Measurements from ENCODE around the gene C11orf97.

C11orf97 gene

DNA sequence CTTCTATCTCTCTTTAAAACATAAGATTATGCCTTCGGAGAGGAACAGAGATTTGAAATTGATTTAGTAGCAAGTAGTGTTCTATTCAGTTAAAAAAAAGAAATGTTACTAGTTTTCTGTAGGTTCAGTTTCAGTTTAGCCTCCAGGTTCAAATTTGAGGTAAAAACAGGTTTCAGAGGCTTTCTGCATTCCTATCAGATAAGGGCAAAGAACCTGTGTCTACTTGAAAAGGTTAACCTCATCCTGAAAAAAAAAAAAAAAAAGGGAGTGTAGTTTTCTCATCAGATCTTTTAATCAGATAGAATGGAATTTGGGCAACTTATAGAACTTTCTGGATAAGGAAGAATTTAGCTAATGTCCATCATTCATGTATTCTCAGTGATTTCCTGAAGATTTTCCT, 12.1 kb downstream of the C11orf97 start:
- Histone ChIP-seq H3K4me3 (ENCODE audit: insufficient read depth, low read depth, low read length, poor library complexity, severe bottlenecking) (no peak overlapping the region), H3K27me3 (replicated peaks; ENCODE audit: control insufficient read depth, insufficient read depth, low read length, poor library complexity, severe bottlenecking) (no peaks in the 10 kb centered on the region), H3K27ac (ENCODE audit: insufficient read depth, low read length, poor library complexity, severe bottlenecking) (no peak overlapping the region), H3K36me3 (ENCODE audit: control insufficient read depth, insufficient read depth, low read length) (no peaks in the 10 kb centered on the region), H3K9me3 (ENCODE audit: control insufficient read depth, low read length) (no peaks in the 10 kb centered on the region), H3K4me1 (ENCODE audit: control insufficient read depth, insufficient read depth, low read length, poor library complexity, severe bottlenecking) (no peaks in the 10 kb centered on the region)
- DNase-seq = no peak

- Histone ChIP-seq H3K27me3 (replicated peaks; ENCODE audit: control insufficient read depth, insufficient read depth, low read length, poor library complexity, severe bottlenecking) (no peaks in the 10 kb centered on the region), H3K36me3 (ENCODE audit: control insufficient read depth, insufficient read depth, low read length) (no peaks in the 10 kb centered on the region), H3K4me1 (ENCODE audit: control insufficient read depth, insufficient read depth, low read length, poor library complexity, severe bottlenecking) (no peaks in the 10 kb centered on the region), H3K4me3 (ENCODE audit: insufficient read depth, low read depth, low read length, poor library complexity, severe bottlenecking) (no peak overlapping the region), H3K9me3 (ENCODE audit: control insufficient read depth, low read length) (no peaks in the 10 kb centered on the region), H3K27ac (ENCODE audit: insufficient read depth, low read length, poor library complexity, severe bottlenecking) (no peak overlapping the region)
- no peak for DNase-seq
Observed at GRCh38 chr11:94525546-94526324, 13.5 kb downstream of the C11orf97 start.

GRCh38 chr11:94526645-94527438, 14.6 kb downstream of the C11orf97 start:
- Histone ChIP-seq H3K9me3 (ENCODE audit: control insufficient read depth, low read length) (no peaks in the 10 kb centered on the region), H3K27me3 (replicated peaks; ENCODE audit: control insufficient read depth, insufficient read depth, low read length, poor library complexity, severe bottlenecking) (no peaks in the 10 kb centered on the region), H3K4me1 (ENCODE audit: control insufficient read depth, insufficient read depth, low read length, poor library complexity, severe bottlenecking) (no peaks in the 10 kb centered on the region), H3K4me3 (ENCODE audit: insufficient read depth, low read depth, low read length, poor library complexity, severe bottlenecking) (no peak overlapping the region), H3K27ac (ENCODE audit: insufficient read depth, low read length, poor library complexity, severe bottlenecking) (no peak overlapping the region), H3K36me3 (ENCODE audit: control insufficient read depth, insufficient read depth, low read length) (no peaks in the 10 kb centered on the region)
- DNase-seq = no peak

- no peak for DNase-seq
- H3K36me3 ChIP-seq (ENCODE audit: control insufficient read depth, insufficient read depth, low read length) = no peaks in the 10 kb centered on the region
- no peak overlapping the region for H3K27ac ChIP-seq (ENCODE audit: insufficient read depth, low read length, poor library complexity, severe bottlenecking)
- H3K27me3 ChIP-seq (replicated peaks; ENCODE audit: control insufficient read depth, insufficient read depth, low read length, poor library complexity, severe bottlenecking) = no peaks in the 10 kb centered on the region
- H3K4me3 ChIP-seq (ENCODE audit: insufficient read depth, low read depth, low read length, poor library complexity, severe bottlenecking) = no peak overlapping the region
- no peaks in the 10 kb centered on the region for H3K9me3 ChIP-seq (ENCODE audit: control insufficient read depth, low read length)
- H3K4me1 ChIP-seq (ENCODE audit: control insufficient read depth, insufficient read depth, low read length, poor library complexity, severe bottlenecking) = no peaks in the 10 kb centered on the region
Observed at GRCh38 chr11:94528551-94528950, 16.3 kb downstream of the C11orf97 start.

DNA sequence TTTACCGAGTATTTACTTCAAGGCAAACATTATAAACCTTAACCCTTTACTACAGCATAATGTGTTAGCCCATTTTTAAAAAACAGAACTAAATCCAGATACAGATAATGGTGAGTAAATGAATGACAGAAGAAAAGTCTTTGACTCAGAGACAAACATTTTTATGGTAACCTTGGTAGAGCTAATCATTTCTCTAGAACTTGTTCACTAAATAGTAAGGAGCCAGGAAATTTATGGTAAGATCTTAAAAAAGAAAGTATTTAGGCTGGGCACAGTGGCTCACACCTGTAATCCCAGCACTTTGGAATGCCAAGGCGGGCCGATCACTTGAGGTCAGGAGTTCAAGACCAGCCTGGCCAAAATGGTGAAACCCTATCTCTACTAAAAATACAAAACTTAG, 19.9 kb downstream of the C11orf97 start:
- no peaks in the 10 kb centered on the region for H3K27me3 ChIP-seq (replicated peaks; ENCODE audit: control insufficient read depth, insufficient read depth, low read length, poor library complexity, severe bottlenecking)
- DNase-seq = no peak
- H3K36me3 ChIP-seq (ENCODE audit: control insufficient read depth, insufficient read depth, low read length) = no peaks in the 10 kb centered on the region
- no peaks in the 10 kb centered on the region for H3K4me1 ChIP-seq (ENCODE audit: control insufficient read depth, insufficient read depth, low read length, poor library complexity, severe bottlenecking)
- no peak overlapping the region for H3K27ac ChIP-seq (ENCODE audit: insufficient read depth, low read length, poor library complexity, severe bottlenecking)
- no peaks in the 10 kb centered on the region for H3K9me3 ChIP-seq (ENCODE audit: control insufficient read depth, low read length)
- H3K4me3 ChIP-seq (ENCODE audit: insufficient read depth, low read depth, low read length, poor library complexity, severe bottlenecking) = no peak overlapping the region

GRCh38 chr11:94533206-94533605, 20.9 kb downstream of the C11orf97 start:
- H3K27me3 ChIP-seq (replicated peaks; ENCODE audit: control insufficient read depth, insufficient read depth, low read length, poor library complexity, severe bottlenecking) = no peaks in the 10 kb centered on the region
- no peak overlapping the region for H3K27ac ChIP-seq (ENCODE audit: insufficient read depth, low read length, poor library complexity, severe bottlenecking)
- H3K4me1 ChIP-seq (ENCODE audit: control insufficient read depth, insufficient read depth, low read length, poor library complexity, severe bottlenecking) = no peaks in the 10 kb centered on the region
- no peaks in the 10 kb centered on the region for H3K9me3 ChIP-seq (ENCODE audit: control insufficient read depth, low read length)
- H3K36me3 ChIP-seq (ENCODE audit: control insufficient read depth, insufficient read depth, low read length) = no peaks in the 10 kb centered on the region
- DNase-seq = no peak
- no peak overlapping the region for H3K4me3 ChIP-seq (ENCODE audit: insufficient read depth, low read depth, low read length, poor library complexity, severe bottlenecking)

GRCh38 chr11:94533696-94534630, 21.7 kb downstream of the C11orf97 start:
- Histone ChIP-seq H3K4me1 (ENCODE audit: control insufficient read depth, insufficient read depth, low read length, poor library complexity, severe bottlenecking) (no peaks in the 10 kb centered on the region), H3K36me3 (ENCODE audit: control insufficient read depth, insufficient read depth, low read length) (no peaks in the 10 kb centered on the region), H3K9me3 (ENCODE audit: control insufficient read depth, low read length) (no peaks in the 10 kb centered on the region), H3K4me3 (ENCODE audit: insufficient read depth, low read depth, low read length, poor library complexity, severe bottlenecking) (no peak overlapping the region), H3K27me3 (replicated peaks; ENCODE audit: control insufficient read depth, insufficient read depth, low read length, poor library complexity, severe bottlenecking) (no peaks in the 10 kb centered on the region), H3K27ac (ENCODE audit: insufficient read depth, low read length, poor library complexity, severe bottlenecking) (no peak overlapping the region)
- DNase-seq = no peak

DNA sequence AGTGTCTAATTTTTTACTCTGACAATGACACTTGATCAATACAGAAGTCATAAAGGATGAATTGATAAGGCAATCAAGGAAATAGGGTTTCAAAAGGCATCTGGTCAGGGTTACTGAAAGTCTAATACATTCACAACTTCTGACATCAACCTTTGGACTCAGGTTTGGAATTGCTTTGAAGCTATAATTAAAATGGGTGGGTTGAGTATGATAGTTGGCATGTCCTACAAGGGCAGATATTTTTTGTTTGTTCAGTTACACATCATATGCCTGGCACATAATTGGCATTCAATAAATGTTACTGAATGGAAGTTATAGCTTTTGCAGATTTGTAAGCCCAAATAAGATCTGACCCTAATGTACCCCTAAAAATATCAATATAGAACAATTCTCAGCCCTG, 24.1 kb downstream of the C11orf97 start:
- H3K4me3 ChIP-seq (ENCODE audit: insufficient read depth, low read depth, low read length, poor library complexity, severe bottlenecking) = no peak overlapping the region
- H3K9me3 ChIP-seq (ENCODE audit: control insufficient read depth, low read length) = no peaks in the 10 kb centered on the region
- DNase-seq = no peak
- H3K36me3 ChIP-seq (ENCODE audit: control insufficient read depth, insufficient read depth, low read length) = no peaks in the 10 kb centered on the region
- no peaks in the 10 kb centered on the region for H3K27me3 ChIP-seq (replicated peaks; ENCODE audit: control insufficient read depth, insufficient read depth, low read length, poor library complexity, severe bottlenecking)
- H3K4me1 ChIP-seq (ENCODE audit: control insufficient read depth, insufficient read depth, low read length, poor library complexity, severe bottlenecking) = no peaks in the 10 kb centered on the region
- no peak overlapping the region for H3K27ac ChIP-seq (ENCODE audit: insufficient read depth, low read length, poor library complexity, severe bottlenecking)

- Histone ChIP-seq H3K4me1 (ENCODE audit: control insufficient read depth, insufficient read depth, low read length, poor library complexity, severe bottlenecking) (no peaks in the 10 kb centered on the region), H3K4me3 (ENCODE audit: insufficient read depth, low read depth, low read length, poor library complexity, severe bottlenecking) (no peak overlapping the region), H3K27me3 (replicated peaks; ENCODE audit: control insufficient read depth, insufficient read depth, low read length, poor library complexity, severe bottlenecking) (no peaks in the 10 kb centered on the region), H3K36me3 (ENCODE audit: control insufficient read depth, insufficient read depth, low read length) (no peaks in the 10 kb centered on the region), H3K9me3 (ENCODE audit: control insufficient read depth, low read length) (no peaks in the 10 kb centered on the region), H3K27ac (ENCODE audit: insufficient read depth, low read length, poor library complexity, severe bottlenecking) (no peak overlapping the region)
- no peak for DNase-seq
Observed at GRCh38 chr11:94537031-94537600, 24.9 kb downstream of the C11orf97 start.
